HepG2 (cell line): ENCODE data around the gene ZDHHC7. TPM values are rescaled to one million over a fixed set of nuclear protein-coding genes. Genes with fewer than 3 reads are reported as not detected.

ENCODE experiments used
- ATAC-seq: fragments of 200-7000 bp; cut with Tn5 transposase; 3 replicates; pipeline ENCODE4 v1.9.1; 2020; ENCODE audit warnings: mild to moderate bottlenecking, moderate library complexity
- BruUV-seq: library from RNA; stranded (reverse); fragments of 400-500 nt; replicated peaks from 2 replicates; lab custom pipeline; 2021; lab: Mats Ljungman, UMichigan
- CTCF ChIA-PET: fragments of 300-600 bp; formaldehyde crosslinking; extraction: SDS; loops from one replicate; lab custom pipeline; 2021; ENCODE audit warnings: low total read pairs, inconsistent platforms, low intra/inter-chr PET ratio; lab: Yijun Ruan, JAX
- POLR2A ChIA-PET: fragments of 350-600 bp; sonication (Branson Sonifier 250); formaldehyde crosslinking; loops from one replicate; lab custom pipeline; 2020; ENCODE audit warnings: antibody characterized with exemption, inconsistent platforms; lab: Yijun Ruan, JAX
- DNase-seq: peaks from one replicate; pipeline ENCODE4 v3.0.0-alpha.2; 2015; ENCODE audit warnings: low spot score
- FAIRE-seq: peaks from 3 replicates; lab custom pipeline; 2011; peaks lifted over from hg19 to GRCh38; lab: Jason Lieb, UNC
- H2AFZ ChIP-seq: one replicate; pipeline ENCODE4 v1.6.1; 2011; ENCODE audit warnings: low read length, inconsistent platforms
- H3K27ac ChIP-seq: fragments of 300-600 bp; 3 replicates; pipeline ENCODE4 v1.8.0; 2011; ENCODE audit warnings: mixed run types, mild to moderate bottlenecking, mixed read lengths, low read length, inconsistent platforms; ENCODE audit not compliant: insufficient read depth; ENCODE audit errors: extremely low read length
- H3K27me3 ChIP-seq, 2 experiments: fragments of 200-600 bp in 1 of 2; 2 replicates in 1 of 2; 3 replicates in 1 of 2; pipeline versions ENCODE4 v1.6.0 to v1.8.0; 2011; ENCODE audit warnings: low read length in 2 of 2, mild to moderate bottlenecking in 2 of 2, moderate library complexity in 2 of 2, inconsistent platforms in 1 of 2; ENCODE audit not compliant: insufficient read depth in 2 of 2, control insufficient read depth in 1 of 2
- H3K36me3 ChIP-seq, 2 experiments: fragments of 200-600 bp in 1 of 2; replicated peaks in 1 of 2; 2 replicates in 1 of 2; 3 replicates in 1 of 2; pipeline versions ENCODE4 v1.5.1 to v1.8.0; 2011; ENCODE audit warnings: low read length in 2 of 2, inconsistent platforms in 1 of 2; ENCODE audit not compliant: insufficient read depth in 2 of 2, control insufficient read depth in 1 of 2
- H3K4me1 ChIP-seq: 2 replicates; pipeline ENCODE4 v1.5.1; 2012; ENCODE audit warnings: low read length, inconsistent platforms; ENCODE audit not compliant: insufficient read depth
- H3K4me2 ChIP-seq: 2 replicates; pipeline ENCODE4 v1.6.0; 2011; ENCODE audit warnings: low read depth, low read length, inconsistent platforms
- H3K4me3 ChIP-seq, 3 experiments: fragments of 200-600 bp in 1 of 3; sonication (generic), shearing (Covaris generic) in 1 of 3; replicated peaks in 1 of 3; 2 replicates each; pipeline ENCODE4 v1.5.1; 2011 to 2016; ENCODE audit warnings: low read length in 3 of 3, inconsistent platforms in 2 of 3, low read depth in 2 of 3, mild to moderate bottlenecking in 2 of 3, control low read depth in 1 of 3, mixed read lengths in 1 of 3; ENCODE audit not compliant: insufficient read depth in 1 of 3
- H3K79me2 ChIP-seq: one replicate; pipeline ENCODE4 v1.6.1; 2011; ENCODE audit warnings: low read length, inconsistent platforms; ENCODE audit not compliant: insufficient read depth
- H3K9ac ChIP-seq: 2 replicates; pipeline ENCODE4 v1.6.0; 2011; ENCODE audit warnings: mild to moderate bottlenecking, low read depth, low read length, inconsistent platforms; ENCODE audit not compliant: insufficient read depth
- H3K9me3 ChIP-seq: 2 replicates; pipeline ENCODE4 v1.5.1; 2012; ENCODE audit warnings: mild to moderate bottlenecking, low read length
- H4K20me1 ChIP-seq: 2 replicates; pipeline ENCODE4 v1.6.0; 2011; ENCODE audit warnings: inconsistent platforms, mild to moderate bottlenecking, low read length, moderate library complexity; ENCODE audit not compliant: insufficient read depth
- EP300 ChIP-seq, 3 experiments: sonication (generic) in 1 of 3; formaldehyde crosslinking in 1 of 3; IDR thresholded peaks; 2 replicates each; pipeline versions ENCODE4 v1.5.1 to v1.6.1; 2011 to 2020; ENCODE audit warnings: low read depth in 2 of 3, low read length in 2 of 3, borderline replicate concordance in 1 of 3, improper control_type of control experiment in 1 of 3, mild to moderate bottlenecking in 1 of 3, missing genetic modification reagents in 1 of 3, moderate library complexity in 1 of 3
- ETV5 ChIP-seq: IDR thresholded peaks from 2 replicates; pipeline ENCODE4 v1.6.1; 2018; ENCODE audit warnings: missing biosample characterization, missing genetic modification reagents, inconsistent platforms, borderline replicate concordance
- KLF9 ChIP-seq: IDR thresholded peaks from 2 replicates; pipeline ENCODE4 v1.6.1; 2016; ENCODE audit warnings: low read depth
- RBM22 ChIP-seq: fragments of 200-400 bp; formaldehyde crosslinking; optimal IDR thresholded peaks from 2 replicates; pipeline ENCODE3; 2017; ENCODE audit warnings: mild to moderate bottlenecking, low read length, moderate library complexity
- RFX5 ChIP-seq: IDR thresholded peaks from 2 replicates; pipeline ENCODE4 v1.6.1; 2011; ENCODE audit warnings: low read depth, low read length, improper control_type of control experiment
- RXRA ChIP-seq: sonication (generic); formaldehyde crosslinking; IDR thresholded peaks from 2 replicates; pipeline ENCODE4 v1.5.1; 2020; ENCODE audit warnings: missing genetic modification reagents
- TCF7 ChIP-seq: sonication (generic); IDR thresholded peaks from 2 replicates; pipeline ENCODE4 v1.6.1; 2016; ENCODE audit warnings: antibody characterized with exemption, low read depth
- ZBTB40 ChIP-seq, 2 experiments: fragments of 450-650 bp in 1 of 2; sonication (generic) in 1 of 2; formaldehyde crosslinking in 1 of 2; IDR thresholded peaks; 2 replicates each; pipeline versions ENCODE4 v1.6.1 to v1.8.0; 2016 to 2022; ENCODE audit warnings: antibody characterized with exemption in 1 of 2, mild to moderate bottlenecking in 1 of 2, missing genetic modification reagents in 1 of 2
- ZFP82 ChIP-seq: sonication (generic); formaldehyde crosslinking; IDR thresholded peaks from 2 replicates; pipeline ENCODE4 v1.5.1; 2020; ENCODE audit warnings: mild to moderate bottlenecking, missing genetic modification reagents, borderline replicate concordance
- ZNF12 ChIP-seq: sonication (generic); formaldehyde crosslinking; IDR thresholded peaks from 2 replicates; pipeline ENCODE4 v1.5.0; 2020; ENCODE audit warnings: missing genetic modification reagents
- ZNF263 ChIP-seq: sonication (generic); formaldehyde crosslinking; IDR thresholded peaks from 2 replicates; pipeline ENCODE4 v1.4.0; 2020; ENCODE audit warnings: missing genetic modification reagents
- ZNF563 ChIP-seq: sonication (generic); formaldehyde crosslinking; IDR thresholded peaks from 2 replicates; pipeline ENCODE4 v1.8.0; 2022; ENCODE audit warnings: mild to moderate bottlenecking, moderate library complexity, missing genetic modification reagents
- ZNF768 ChIP-seq: sonication (generic); formaldehyde crosslinking; IDR thresholded peaks from 2 replicates; pipeline ENCODE4 v1.4.0; 2020; ENCODE audit warnings: missing genetic modification reagents
- WGBS: methylation state at CpG from one replicate; pipeline ENCODE4 v1.1.6; 2017; ENCODE audit warnings: low lambda C conversion rate; 5-methylcytosine and 5-hydroxymethylcytosine counted together
- in situ Hi-C: cut with HindIII; loops from 2 replicates; pipeline ENCODE4 v1.10.0; 2017; ENCODE audit warnings: low pct_unique_long_range_greater_than_20kb; ENCODE audit not compliant: extremely low pct_ligation_motif_present
- intact Hi-C: fragments of 100-400 bp; cut with micrococcal nuclease; formaldehyde crosslinking; loops from one replicate; pipeline ENCODE4 v1.10.0; 2022; ENCODE audit not compliant: unreplicated experiment
- polyA plus RNA-seq, 8 experiments: library from polyadenylated mRNA; depleted of rRNA in 3 of 8; stranded (reverse) in 7 of 8; unstranded in 1 of 8; fragments of >200 nt; fragmentation: Illumina TruSeq in 4 of 8; extraction: Trizol in 4 of 8; gene quantifications; 2 replicates each; pipeline versions ENCODE4 v1.2.1 to v1.2.3, GENCODE V29; 2011 to 2016; ENCODE audit warnings: low read depth in 4 of 8, missing spikeins in 1 of 8, mixed read lengths in 1 of 8; ENCODE audit not compliant: insufficient read depth in 1 of 8
- total RNA-seq, 5 experiments: library from RNA; depleted of rRNA; stranded (reverse); fragments of >200 nt; fragmentation: Illumina TruSeq; extraction: Trizol; gene quantifications; 2 replicates each; pipeline ENCODE4 v1.2.3, GENCODE V29; 2016; ENCODE audit warnings: low read depth in 1 of 5

ZDHHC7 gene
- total and polyA plus RNA-seq, 2 of the 13 experiments (the other 11 are each of a cell fraction or from before 2014, with no cell fraction given), result 46.8 to 67.6 TPM

- peak overlapping the region in 1 of 3 experiments; percentile 23; a peak in 1 of 6 replicates for H3K4me3 ChIP-seq
- H3K9ac ChIP-seq, result no peak overlapping the region
- WGBS, result 37% methylated on average over 17 of the region's 17 CpGs
- ChIA-PET CTCF (interaction anchor here (1.6 to 1.9 kb wide), 2 partner anchors 11 to 35 kb away, joined by 6 to 9 read pairs; no protein-coding TSS in a partner anchor), POLR2A (no interaction called here)
- no peak overlapping the region for H3K27ac ChIP-seq
- peaks cover 0 to 18% of the 10 kb centered on the region in 2 experiments; a peak in 4 of 5 replicates for H3K27me3 ChIP-seq
- in situ Hi-C loops (no loop called here), intact Hi-C loops (no loop called here)
- TF ChIP-seq RBM22, result no peak
- 0 out of 2 replicates have a peak, but pooled peaks have one; percentile 18 for TF ChIP-seq TCF7
- peak; percentile 53; the same call in 1 of the 2 replicates for TF ChIP-seq ZNF263 (CRISPR knock-in tag)
- TF ChIP-seq EP300 (IDR thresholded peaks at IDR 0.05; ENCODE audit: low read depth in 2 of 2, low read length in 2 of 2), result 0 out of 4 replicates have a peak, but pooled peaks of 1 of the 2 experiments have one; percentile 15
- TF ChIP-seq EP300 (CRISPR knock-in tag; IDR thresholded peaks at IDR 0.05; ENCODE audit: borderline replicate concordance), result no peak
- no peak for TF ChIP-seq ZFP82
- TF ChIP-seq RXRA (CRISPR knock-in tag), result no peak
- no peak for TF ChIP-seq RFX5
- peak; percentile 63; the same call in 1 of the 2 replicates for TF ChIP-seq ETV5 (CRISPR knock-in tag)
- TF ChIP-seq ZNF12 (CRISPR knock-in tag), result peak; percentile 84
- TF ChIP-seq ZNF563 (CRISPR knock-in tag), result no peak
- TF ChIP-seq KLF9 (CRISPR knock-in tag), result no peak
- no peak for TF ChIP-seq ZBTB40 (IDR thresholded peaks at IDR 0.05)
- TF ChIP-seq ZBTB40 (CRISPR knock-in tag; IDR thresholded peaks at IDR 0.05), result peak; percentile 72; the same call in 1 of the 2 replicates
- no peak for TF ChIP-seq ZNF768 (CRISPR knock-in tag)
- no peak for FAIRE-seq
- no peaks in the 10 kb centered on the region for H3K36me3 ChIP-seq
- ATAC-seq, result peak; percentile 17; the same call in 2 of the 3 replicates
- no peaks in the 10 kb centered on the region for H3K9me3 ChIP-seq
- H2AFZ ChIP-seq, result no peak overlapping the region
- H4K20me1 ChIP-seq, result no peaks in the 10 kb centered on the region
- H3K4me1 ChIP-seq, result peaks cover 31% of the 10 kb centered on the region
- DNase-seq, result no peak
- H3K79me2 ChIP-seq, result no peaks in the 10 kb centered on the region
- H3K4me2 ChIP-seq, result peak overlapping the region; percentile 30; the same call in 1 of the 2 replicates
- BruUV-seq, result no TSS peak
These were observed 51.4 kb downstream of the ZDHHC7 start for GRCh38 chr16:84959784-84960417.
